ENCODE results near the gene HPCAL4.

HPCAL4 gene

DNA sequence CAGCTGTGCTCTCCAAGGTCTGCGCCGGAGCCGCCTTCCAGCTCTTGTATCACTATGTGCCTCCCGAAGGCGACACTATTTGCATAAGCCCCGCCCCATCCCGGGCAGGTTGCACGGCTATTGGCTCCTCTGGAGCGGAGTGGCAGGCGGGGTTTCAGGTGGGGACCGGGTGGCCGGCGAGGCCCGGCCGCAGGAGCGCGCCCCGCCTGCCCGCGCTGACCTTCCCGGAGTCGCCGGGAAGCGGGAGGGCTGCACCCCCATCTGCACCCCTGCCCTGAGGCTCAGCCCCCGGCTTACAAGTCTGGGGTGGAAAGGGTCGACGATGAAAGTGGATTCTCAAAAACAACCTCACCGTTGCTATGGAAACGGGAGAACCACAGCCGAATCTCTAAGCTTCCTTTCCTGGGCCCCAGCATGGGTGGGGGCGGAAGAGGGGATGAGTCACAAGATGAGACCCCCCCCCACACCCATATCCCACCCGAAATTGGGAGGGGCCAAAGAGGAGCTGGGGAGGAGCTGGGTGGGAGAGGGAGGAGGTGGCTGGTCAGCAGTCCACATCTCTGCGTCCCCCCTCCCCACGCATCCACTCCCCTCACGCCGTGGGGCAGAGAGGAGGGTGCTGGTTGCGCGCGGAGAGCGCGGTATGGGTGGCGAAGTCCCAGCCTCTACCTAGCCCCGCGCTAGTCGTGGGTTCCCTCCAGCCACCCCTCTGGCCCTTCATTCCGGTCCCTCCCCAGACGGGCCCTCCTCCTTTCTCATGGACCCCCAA lies at the start of gene HPCAL4:
Gene HPCAL4, minus strand, starts transcription at position 51 of the 769 bp plus-strand sequence. CDS start 6,830 bp downstream, outside the sequence.
- DNase-seq (ENCODE audit: low read depth in 2 of 2): peak; percentile 77 to 82

DNA sequence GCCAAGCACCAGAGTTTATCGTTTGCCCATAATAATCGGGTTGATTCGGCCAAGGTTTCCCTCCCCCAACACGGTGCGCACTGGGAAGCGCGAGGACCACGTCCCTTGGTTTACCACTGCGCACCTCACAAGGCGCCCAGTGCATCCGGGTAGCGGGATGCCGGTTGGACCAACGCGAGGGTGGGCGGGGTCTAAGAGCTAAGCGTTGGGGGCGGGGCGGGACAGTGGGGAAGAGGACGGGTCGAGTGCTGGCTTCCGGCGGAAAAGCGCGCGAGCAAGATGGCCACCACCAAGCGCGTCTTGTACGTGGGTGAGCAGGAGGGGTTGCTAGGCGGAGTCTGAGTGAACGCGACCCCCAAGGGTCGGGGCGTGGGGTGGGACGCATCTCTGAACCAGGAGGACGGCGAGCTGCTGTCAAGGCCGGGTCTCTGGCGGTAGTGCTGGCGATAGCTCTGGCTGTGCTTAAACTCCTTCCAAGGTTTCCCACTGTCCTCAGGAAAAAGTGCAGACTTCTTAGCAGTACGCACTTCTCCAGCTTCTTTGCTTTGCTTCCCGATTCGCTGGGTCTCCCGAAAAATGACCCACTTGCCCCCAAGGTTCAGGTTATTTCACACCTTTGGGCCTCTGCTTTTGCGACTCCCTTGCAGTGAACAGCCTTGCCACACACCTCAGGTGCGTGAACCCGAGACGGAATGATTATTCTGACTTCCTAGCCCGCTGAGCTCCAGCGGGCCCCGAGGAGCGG lies 47.6 kb upstream of the HPCAL4 start, which contains the start of gene PPIE:
Gene PPIE, plus strand, starts transcription at position 261 of the 745 bp plus-strand sequence. Its CDS starts 19 bp downstream, at position 280.
- peak; percentile 95 to 96 for DNase-seq (ENCODE audit: low read depth in 2 of 2)

DNA sequence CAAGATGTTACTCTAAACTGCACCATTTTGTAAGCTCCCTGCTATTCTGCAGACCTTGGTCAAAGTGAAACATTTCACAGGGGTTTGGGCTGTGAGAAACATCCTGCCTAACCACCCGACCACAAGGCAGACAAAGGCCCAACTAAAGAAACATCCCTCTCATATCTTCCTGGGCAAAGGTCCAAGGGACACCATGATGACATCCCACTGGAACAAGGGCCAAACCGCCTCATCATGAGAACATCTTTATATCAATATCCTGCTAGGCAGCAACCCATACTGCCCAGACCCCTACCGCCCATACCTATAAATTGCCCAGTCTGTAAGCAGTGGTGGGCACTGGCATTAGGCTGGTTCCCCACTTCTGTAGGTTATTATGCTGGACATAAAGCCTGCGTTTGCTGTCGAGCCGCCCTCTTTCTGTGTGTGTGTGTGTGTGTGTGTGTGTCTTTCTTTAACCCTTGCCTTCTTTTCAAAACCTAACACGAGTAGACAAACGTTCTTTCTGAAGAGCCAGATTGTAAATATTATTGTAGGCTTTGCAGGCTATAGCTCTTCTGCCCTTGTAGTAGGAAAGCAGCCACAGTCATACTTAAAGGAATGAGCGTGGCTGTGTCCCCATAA lies 46.4 kb upstream of the HPCAL4 start:
- DNase-seq (ENCODE audit: low read depth in 2 of 2): no peak

DNA sequence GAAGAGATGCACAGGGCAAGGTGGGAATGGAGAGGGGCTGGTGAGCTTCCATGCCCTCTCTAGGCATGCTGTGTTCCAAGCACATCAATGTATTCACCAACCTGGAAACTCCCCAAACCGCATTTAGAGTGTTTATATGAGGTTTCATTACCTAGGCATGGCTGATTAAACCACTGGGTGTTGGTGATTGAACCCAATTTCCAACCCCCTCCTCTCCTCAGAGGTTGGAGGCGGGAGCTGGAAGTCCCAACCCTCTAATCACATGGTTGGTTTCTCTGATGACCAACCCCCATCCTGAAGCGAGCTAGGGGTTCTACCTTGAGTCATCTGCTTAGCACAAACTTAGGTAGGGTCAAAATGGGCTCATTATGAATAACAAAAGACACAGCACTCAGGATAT lies 44.5 kb upstream of the HPCAL4 start:
- DNase-seq (ENCODE audit: low read depth in 2 of 2): no peak

DNA sequence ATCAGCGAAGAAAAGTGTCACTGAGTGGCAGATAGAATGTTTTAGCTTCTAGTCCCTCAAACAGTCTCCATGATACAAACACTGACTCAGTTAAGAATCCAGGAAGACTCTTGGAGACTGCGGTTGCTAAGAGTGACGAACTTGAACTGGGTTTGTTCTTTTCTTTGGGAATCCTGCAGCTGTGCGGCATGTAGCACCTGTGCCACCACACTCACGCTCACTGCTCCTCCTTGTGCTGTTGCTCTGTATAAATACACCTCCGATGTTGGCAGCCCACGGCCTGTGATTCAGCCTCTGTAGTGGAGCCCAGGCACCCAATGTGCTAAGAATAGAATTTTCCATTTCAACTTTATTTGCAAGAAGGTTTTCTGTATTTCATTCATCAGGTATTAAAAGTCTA lies 41.9 kb upstream of the HPCAL4 start:
- no peak for DNase-seq (ENCODE audit: low read depth in 2 of 2)

DNA sequence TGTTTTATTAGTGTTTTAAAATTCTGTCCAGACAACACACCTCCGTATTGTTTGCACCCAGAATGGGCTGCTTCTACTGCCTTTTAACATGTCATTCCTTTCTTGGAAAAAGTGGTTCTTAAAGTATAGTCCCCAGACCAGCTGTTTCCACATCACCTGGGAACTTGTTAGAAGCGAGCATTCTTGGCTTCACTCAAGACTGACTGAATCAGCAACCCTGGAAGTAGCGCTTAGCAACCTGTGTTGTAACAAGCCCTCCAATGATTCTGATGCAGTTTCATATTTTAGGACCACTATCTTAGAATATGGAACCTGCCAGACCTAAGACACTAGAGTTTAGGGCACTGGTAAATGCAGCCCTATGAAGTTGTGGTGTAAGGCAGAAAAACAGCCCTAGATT lies 41.5 kb upstream of the HPCAL4 start:
- DNase-seq (ENCODE audit: low read depth in 2 of 2): no peak

DNA sequence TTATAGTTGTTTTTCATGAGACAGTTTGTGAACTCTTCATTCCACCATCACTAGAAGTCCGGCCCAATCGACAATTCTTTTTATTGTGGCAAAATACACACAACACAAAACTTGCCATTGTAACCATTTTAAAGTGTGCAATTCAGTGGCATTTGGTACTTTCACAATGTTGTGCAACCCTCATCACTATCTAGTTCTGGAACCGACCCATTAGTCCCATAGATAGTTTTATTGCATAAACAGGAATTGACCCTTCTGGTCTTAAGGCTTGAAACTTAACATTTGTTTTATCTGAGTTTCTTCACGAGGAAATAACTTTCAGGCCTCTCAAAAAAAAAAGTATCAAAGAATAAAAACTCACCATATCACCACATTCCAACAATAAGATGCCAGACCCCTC lies 38.6 kb upstream of the HPCAL4 start:
- no peak for DNase-seq (ENCODE audit: low read depth in 2 of 2)

DNA sequence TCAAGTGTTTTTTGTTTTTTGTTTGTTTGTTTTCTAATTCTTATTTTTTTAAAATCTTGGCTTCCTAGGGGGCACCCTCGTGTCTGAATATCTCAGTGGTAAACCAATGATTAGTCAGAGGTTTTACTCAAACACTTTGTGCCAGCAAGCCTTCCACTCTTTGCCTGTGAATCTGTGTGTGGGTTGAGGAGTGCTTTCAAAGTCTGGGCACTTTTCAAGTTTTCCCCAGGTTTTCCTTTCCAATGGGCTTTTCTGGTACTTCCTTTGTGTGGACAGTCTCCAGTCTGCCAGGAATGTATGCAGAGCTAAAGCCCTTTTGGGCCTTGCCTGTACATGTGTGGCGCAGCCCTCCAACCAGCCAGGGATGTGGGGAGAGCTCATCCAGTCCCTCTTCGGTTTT lies 37.8 kb upstream of the HPCAL4 start:
- DNase-seq (ENCODE audit: low read depth in 2 of 2): no peak

DNA sequence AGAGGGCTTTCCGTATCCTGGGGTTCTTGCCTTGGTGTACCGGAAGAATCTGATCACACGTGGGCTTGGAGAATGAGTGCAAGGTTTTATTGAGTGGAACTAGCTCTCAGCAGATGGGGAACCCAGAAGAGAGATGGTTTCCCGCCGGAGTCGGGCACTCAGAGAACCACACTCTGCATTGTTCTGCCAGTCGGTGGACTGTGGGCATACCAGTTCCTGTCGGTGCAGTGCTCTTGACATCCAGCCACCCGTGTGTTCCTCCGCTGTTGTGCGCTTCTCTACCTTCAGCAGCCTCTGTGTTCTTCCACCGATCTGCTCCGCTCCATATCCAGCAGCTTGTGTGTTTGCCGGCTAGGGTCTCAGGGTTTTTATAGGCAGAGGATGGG lies 36.7 kb upstream of the HPCAL4 start:
- no peak for DNase-seq (ENCODE audit: low read depth in 2 of 2)

DNA sequence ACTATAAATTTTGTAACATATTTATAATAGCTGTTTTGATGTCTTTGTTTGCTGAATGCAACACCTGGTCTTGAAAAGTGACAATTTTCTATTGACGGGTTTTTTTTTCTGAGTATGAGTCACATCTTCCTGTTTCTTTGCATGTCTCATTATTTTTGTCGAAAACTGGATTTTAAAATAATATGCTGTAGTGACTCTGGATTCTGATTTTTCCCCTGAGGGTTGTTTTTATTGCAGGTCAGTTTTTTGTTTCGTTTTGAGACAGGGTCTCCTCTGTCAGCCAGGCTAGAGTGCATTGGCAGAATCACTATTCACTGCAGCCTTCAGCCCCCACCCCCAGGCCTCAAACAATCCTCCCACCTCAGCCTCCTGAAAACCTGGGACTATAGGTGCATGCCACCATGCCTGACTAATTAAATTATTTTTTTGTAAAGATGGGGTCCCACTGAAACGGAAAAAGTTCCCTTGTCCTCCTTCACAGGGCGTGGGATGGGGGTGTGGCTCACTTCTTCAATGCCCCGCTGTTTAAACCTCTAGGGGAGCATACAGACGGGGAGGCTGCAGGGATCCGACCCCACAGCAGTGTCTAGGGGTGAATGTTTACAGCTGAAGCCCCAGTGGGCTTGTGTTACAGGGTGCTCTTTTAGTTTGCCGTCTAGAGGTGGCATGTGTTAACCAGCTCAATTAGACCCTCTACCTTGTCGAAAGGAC lies 36.1 kb upstream of the HPCAL4 start:
- no peak for DNase-seq (ENCODE audit: low read depth in 2 of 2)

DNA sequence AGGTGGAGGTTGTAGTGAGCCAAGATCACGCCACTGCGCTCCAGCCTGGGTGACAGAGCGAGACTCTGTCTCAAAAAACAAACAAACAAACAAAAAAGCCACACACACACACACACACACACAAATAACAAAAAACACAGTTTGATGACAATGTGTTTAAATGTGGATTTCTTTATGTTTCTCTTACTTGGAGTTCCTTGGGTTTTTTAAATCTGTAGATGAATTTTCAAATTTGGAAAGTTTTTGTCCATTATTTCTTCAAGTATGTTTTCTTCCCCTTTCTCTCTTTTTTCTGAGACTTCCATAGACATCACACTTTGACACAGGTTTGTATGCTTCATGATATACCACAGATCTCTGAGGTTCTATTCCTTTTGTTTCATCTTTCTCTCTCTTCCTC lies 35.4 kb upstream of the HPCAL4 start:
- DNase-seq (ENCODE audit: low read depth in 2 of 2): no peak

DNA sequence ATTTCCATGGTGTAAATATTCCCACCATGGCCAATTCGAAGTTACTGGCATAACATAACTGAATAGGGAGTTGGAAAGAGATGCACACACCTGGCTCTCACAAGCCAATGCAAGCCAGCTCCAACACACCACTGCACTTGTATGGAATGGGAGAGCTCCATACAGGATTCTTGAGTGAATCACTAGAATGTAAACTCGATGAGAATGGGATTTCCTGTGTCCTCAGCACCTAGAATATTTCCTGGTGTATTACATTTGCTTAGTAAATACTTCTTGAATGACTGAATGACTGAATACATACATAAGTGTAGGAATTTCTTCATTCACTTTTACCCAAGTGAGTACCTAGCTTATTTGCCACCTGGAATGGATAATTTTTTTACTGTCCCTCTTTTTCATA lies 31.3 kb upstream of the HPCAL4 start:
- no peak for DNase-seq (ENCODE audit: low read depth in 2 of 2)

DNA sequence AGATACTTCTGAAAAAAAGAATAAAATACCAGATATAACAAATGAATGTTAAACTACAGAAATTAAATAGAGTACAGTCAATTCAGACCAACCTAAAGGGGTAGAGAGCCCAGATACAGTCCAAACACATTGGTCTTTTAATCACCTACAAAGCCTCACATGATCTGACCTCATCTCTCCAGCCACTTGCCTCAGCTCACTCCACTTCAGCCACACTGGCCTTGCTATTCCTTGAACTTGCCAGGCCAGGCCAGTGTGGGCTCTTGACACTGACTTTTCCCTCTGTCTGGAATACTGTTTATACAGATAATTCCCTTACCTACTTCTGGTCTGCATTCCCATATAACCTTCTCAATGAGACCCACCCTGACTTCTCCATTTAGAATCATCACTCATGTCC lies 30.4 kb upstream of the HPCAL4 start:
- DNase-seq (ENCODE audit: low read depth in 2 of 2): no peak

DNA sequence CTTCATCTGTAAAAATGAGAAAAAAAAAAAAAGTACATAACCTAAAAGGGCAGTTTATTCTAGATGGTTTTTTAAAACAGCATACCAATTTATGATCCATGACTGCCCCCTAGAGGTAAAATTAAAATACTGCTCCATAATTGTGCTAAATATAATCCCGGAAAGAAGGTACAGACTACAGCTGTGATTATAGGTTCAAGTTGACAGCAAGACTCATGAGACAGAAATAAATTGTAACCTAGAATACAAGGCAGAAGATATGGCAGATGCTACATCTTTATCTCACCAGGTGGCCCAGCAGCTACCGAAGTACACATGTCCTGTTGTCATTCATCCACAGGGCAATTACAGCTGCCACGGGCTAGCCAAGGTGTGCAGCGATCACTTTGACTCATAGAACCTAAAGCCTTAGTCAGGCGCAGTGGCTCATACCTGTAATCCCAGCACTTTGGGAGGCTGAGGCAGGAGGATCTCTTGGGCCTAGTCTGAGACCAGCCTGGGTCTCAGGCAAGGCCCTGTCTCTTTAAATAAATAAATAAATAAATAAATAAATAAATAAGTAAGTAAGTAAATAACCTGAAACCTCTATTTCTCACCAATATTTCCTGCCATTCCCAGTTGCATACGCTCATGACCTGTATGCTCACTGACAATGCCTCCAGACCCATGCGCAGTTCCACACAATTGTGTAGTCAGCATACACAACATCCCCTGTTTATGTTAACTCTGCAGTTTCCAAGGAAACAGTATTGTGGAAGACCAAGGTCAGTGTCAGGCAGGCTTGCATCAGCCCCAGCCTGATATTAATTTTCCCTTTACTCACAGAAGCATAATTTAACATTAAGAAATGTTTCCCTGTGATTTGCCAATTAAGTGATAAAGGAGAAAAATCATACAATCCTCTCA lies 29.1 kb upstream of the HPCAL4 start:
- DNase-seq (ENCODE audit: low read depth in 2 of 2): no peak

DNA sequence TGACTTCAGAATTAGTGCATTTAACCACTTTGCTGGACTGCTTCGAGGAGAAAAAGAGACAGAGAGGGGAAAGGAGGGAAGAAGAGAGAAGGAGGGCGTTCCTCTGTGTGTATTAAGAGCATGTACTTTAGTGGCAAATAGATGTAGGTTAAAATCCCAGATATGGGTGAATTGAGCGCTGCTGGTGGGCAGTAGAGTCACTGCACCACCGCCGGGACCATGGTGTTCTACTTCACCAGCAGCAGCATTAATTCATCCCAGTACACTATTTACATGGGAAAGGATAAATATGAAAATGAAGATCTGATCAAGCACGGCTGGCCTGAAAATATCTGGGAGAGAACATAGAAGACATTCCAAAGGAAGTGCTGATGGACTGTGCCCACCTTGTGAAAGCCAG lies 26.6 kb upstream of the HPCAL4 start:
- no peak for DNase-seq (ENCODE audit: low read depth in 2 of 2)

DNA sequence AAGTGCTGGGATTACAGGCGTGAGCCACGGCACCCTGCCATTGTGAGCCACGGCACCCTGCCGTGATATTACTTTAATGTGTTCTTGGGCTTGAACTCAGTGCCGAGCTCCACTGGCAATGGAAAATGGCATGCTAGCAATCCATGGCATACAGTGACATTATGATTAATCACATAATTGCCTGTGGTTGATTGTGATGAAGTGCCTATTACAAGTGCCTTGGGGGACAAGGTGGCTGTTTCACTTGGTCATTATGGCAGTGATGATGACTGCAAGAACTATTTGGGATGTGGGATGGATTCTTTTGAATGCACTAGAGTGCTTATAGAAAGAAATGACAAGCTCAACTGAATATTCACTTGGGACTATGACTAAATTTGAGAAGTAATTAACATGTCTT lies 22.3 kb upstream of the HPCAL4 start:
- DNase-seq (ENCODE audit: low read depth in 2 of 2): no peak

DNA sequence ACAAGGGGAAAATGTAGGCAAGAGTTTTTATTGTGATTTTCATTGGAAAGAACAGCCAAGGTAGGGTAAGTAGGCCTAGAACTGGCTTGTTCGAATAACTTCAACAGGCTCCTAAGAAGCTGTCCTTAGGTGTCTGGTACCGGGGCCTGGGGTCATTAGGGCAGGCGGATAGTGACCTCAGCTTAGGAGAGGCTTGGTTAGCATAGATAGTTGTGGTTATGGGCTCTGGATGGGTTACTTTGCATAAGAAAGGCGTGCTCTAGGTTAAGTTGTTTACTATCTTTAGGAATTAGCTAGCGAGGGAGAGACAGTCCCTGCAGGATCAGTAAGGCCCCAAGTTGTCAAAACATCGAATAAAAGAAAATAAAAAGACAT lies 20.7 kb upstream of the HPCAL4 start:
- no peak for DNase-seq (ENCODE audit: low read depth in 2 of 2)

DNA sequence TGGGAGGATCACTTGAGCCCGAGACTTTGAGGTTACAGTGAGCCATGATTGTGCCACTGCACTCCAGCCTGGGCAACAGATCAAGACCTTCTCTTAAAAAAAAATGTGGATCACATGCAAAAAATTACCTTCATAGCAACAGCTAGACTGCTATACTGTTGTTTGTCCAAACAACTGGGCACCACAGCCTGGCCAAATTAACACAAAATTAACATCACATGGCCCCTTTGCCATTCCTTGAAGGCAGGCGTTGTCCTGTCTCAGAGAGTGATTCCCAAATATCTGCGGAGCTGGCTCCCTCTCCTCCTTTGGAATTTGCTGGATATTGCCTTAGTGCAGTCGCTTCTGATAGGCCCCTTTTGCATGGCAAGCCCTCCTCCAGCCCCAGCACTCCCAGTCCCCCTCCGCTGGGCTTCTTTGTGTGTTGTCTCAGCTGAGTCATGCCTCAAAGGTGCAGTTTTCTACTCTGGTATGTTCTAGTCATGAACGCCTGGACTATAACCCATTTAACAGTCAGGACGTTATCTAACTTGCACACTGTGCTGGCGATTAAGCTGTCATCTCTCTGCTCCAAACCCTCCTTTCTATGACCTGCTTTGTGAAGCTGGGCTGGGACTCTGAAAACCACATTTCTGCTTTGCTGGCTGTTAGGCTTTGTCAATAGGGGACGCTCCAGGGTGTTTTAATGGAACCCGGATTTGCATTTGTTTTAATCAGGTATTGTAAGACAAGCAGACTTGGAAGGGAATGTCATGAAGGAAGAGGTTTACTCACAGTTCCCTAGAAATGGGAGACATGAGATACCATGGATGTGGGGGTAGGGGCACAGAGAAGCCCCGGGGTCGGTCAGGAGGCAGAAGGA lies 20.1 kb upstream of the HPCAL4 start:
- no peak for DNase-seq (ENCODE audit: low read depth in 2 of 2)

DNA sequence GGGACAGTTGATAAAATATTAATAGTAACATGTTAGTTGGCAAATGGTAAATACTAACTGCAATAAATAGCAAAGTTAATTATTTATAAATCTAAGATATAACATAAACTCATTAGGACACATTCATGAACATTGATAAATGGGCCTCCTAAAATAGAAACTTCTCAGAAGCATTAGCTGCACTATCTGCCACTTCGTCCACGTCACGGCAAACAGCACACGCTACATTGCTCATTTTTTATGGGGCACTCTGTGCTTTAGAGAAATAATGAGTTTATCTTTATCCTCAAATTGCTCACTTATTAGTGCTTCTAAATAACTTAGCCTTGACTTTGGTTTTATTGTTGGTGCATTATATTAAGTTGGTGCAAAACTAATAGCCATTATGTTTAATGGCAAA lies 16.3 kb upstream of the HPCAL4 start:
- DNase-seq (ENCODE audit: low read depth in 2 of 2): no peak

DNA sequence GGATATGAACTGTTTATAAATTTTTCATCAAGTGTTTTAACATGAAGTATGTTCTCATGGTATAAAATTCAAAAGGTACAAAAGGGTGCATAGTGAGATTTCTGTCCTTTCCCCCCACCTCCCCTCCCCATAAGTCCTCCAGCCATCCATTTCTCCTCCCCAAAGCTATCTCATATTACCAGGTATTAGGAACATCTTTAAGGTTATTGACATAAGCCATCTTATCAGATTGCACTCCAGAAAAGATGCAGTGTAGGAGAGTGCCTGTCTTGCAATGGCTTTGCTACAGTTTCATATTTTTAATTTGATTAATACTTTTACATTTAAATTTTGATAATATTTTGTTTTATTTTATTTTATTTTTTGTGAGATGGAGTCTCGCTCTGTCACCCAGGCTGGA lies 13.5 kb upstream of the HPCAL4 start:
- no peak for DNase-seq (ENCODE audit: low read depth in 2 of 2)
